ENCODE data around the gene MERTK.
"Not testable (repeated sequence)": the region's sequence is repeated elsewhere in the genome, so short reads cannot be mapped to it uniquely, and the experiment has no call there.

MERTK gene

GRCh38 chr2:111946294-111947114, 48.1 kb downstream of the MERTK start:
- DNase-seq (ENCODE audit: low read depth) = no peak

GRCh38 chr2:111947219-111947618, 48.8 kb downstream of the MERTK start:
- no peak for DNase-seq (ENCODE audit: low read depth)

GRCh38 chr2:111948832-111949231, 50.4 kb downstream of the MERTK start:
- no peak for DNase-seq (ENCODE audit: low read depth)

GRCh38 chr2:111950236-111950635, 51.8 kb downstream of the MERTK start:
- DNase-seq (ENCODE audit: low read depth) = no peak

- no peak for DNase-seq (ENCODE audit: low read depth)
Measured at GRCh38 chr2:111951486-111951885, 53.1 kb downstream of the MERTK start.

GRCh38 chr2:111952871-111953452, 54.6 kb downstream of the MERTK start:
- DNase-seq (ENCODE audit: low read depth) = no peak

GRCh38 chr2:111954602-111955332, 56.4 kb downstream of the MERTK start:
- DNase-seq (ENCODE audit: low read depth) = no peak

GRCh38 chr2:111957872-111958354, 59.5 kb downstream of the MERTK start:
- no peak for DNase-seq (ENCODE audit: low read depth)

- no peak for DNase-seq (ENCODE audit: low read depth)
Measured at GRCh38 chr2:111958901-111959300, 60.5 kb downstream of the MERTK start.

- no peak for DNase-seq (ENCODE audit: low read depth)
Measured at GRCh38 chr2:111961663-111962062, 63.3 kb downstream of the MERTK start.

- DNase-seq (ENCODE audit: low read depth) = not testable (repeated sequence)
Measured at GRCh38 chr2:111963086-111963485, 64.7 kb downstream of the MERTK start.

GRCh38 chr2:111963508-111963907, 65.1 kb downstream of the MERTK start:
- not testable (repeated sequence) for DNase-seq (ENCODE audit: low read depth)

- no peak for DNase-seq (ENCODE audit: low read depth)
Measured at GRCh38 chr2:111965062-111965461, 66.7 kb downstream of the MERTK start.

- DNase-seq (ENCODE audit: low read depth) = no peak
Measured at GRCh38 chr2:111966241-111966640, 67.8 kb downstream of the MERTK start.

- DNase-seq (ENCODE audit: low read depth) = no peak
Measured at GRCh38 chr2:111967018-111967417, 68.6 kb downstream of the MERTK start.

GRCh38 chr2:111970453-111970852, 72.0 kb downstream of the MERTK start:
- no peak for DNase-seq (ENCODE audit: low read depth)

- DNase-seq (ENCODE audit: low read depth) = no peak
Measured at GRCh38 chr2:111972955-111973565, 74.7 kb downstream of the MERTK start.

- DNase-seq (ENCODE audit: low read depth) = no peak
Measured at GRCh38 chr2:111973701-111974100, 75.3 kb downstream of the MERTK start.

GRCh38 chr2:111975053-111975552, 76.7 kb downstream of the MERTK start:
- DNase-seq (ENCODE audit: low read depth) = no peak

- DNase-seq (ENCODE audit: low read depth) = no peak
Measured at GRCh38 chr2:111975819-111976218, 77.4 kb downstream of the MERTK start.

GRCh38 chr2:111977240-111977639, 78.8 kb downstream of the MERTK start:
- DNase-seq (ENCODE audit: low read depth) = no peak

All from activated T-cell treated with anti-CD3 and anti-CD28 coated beads for 48 hours (primary cell).